Stimulated activated CD8-positive, alpha-beta memory T cell treated with anti-CD3 and anti-CD28 coated beads, Interleukin-12 subunit alpha, Interleukin-12 subunit beta, amount 100 ng/mL, for 1 hour (primary cell): ENCODE measurements around the gene PTPRN2.

Experiments
- DNase-seq: peaks from one replicate; pipeline ENCODE4 v3.0.0-alpha.2; 2020; ENCODE audit warnings: low read depth

Gene PTPRN2

DNA sequence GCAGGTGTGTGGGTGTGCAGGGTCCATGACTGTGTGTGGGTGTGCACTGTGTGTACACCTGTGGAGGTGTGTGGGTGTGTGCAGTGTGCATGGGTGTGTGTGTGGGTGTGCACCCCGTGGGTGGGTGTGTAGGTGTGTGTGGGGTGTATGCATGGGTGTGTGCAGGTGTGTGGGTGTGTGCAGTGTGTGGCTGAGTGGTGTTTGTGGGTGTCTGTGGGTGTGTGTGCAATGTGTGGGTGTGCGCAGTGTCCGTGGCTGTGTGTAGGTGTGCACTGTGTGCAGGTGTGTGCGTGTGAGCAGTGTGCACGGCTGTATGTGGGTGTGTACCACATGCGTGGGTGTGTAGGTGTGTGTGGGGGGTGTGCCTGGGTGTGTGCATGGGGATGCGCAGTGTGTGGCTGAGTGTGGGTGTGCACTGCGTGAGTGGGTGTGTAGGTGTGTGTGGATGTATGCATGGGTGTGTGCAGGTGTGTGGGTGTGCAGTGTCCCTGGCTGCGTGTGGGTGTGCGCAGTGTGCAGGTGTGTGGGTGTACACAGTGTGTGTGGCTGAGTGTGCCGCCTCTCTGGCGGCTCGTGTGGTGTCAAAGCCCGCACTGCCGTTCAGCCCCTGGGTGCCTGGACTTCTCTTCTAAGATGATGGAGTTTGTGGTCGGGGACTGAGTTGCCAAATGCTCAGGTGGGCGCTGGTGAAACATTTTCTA lies 1042.5 kb downstream of the PTPRN2 start:
- DNase-seq = no peak

DNA sequence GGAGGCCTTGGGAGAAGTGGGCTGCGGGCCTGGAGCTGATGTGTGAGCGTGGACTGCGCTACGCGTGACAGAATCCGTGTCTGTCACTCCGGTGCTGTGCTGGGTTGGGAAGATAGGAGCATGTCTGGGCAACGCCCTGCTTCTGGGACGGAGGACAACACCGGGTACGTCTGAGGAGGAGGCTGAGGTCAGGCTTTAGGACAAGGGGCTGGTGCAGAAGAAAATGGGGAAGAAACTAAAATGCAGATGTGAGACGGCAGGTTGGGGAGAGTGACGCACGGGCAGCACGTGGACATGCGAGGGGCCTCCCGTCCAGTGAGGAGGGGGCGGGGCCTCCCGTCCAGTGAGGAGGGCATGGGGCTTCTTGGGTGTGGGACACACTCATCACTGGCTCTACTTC lies 1043.4 kb downstream of the PTPRN2 start:
- DNase-seq = no peak

DNA sequence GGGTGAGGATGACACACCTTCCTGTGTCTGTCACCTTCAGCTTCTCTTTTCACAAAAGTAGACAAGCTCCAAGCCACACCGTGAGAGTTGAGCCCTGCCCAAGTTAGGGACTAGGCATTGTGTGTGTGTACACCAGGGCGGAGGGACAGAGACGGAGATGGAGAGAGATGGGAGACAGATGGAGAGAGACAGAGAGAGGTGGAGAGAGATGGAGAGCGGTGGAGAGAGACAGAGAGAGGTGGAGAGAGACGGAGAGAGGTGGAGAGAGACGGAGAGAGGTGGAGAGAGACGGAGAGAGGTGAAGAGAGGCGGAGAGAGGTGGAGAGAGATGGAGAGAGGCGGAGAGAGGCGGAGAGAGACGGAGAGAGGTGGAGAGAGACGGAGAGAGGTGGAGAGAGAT lies 1043.8 kb downstream of the PTPRN2 start:
- no peak for DNase-seq

DNA sequence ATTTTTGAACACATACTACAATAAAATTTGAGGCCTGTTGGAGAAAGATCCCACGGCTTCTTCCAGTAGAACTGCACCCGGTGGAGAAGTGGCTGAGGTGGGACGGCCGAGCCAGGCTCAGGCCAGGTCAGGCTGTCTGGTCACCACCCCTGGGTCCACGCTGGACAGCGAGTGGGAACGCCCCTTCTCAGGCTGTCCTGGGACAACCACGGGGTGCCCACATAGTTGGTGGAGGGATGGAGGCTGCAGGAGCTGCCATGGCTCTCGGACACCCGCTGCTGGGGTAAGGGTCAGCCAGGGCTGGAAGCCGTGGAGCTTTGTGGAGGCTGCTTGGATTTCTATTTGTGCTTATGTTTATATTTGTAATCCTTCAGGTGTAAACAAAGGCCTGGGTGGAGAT lies 1044.3 kb downstream of the PTPRN2 start:
- DNase-seq = no peak

DNA sequence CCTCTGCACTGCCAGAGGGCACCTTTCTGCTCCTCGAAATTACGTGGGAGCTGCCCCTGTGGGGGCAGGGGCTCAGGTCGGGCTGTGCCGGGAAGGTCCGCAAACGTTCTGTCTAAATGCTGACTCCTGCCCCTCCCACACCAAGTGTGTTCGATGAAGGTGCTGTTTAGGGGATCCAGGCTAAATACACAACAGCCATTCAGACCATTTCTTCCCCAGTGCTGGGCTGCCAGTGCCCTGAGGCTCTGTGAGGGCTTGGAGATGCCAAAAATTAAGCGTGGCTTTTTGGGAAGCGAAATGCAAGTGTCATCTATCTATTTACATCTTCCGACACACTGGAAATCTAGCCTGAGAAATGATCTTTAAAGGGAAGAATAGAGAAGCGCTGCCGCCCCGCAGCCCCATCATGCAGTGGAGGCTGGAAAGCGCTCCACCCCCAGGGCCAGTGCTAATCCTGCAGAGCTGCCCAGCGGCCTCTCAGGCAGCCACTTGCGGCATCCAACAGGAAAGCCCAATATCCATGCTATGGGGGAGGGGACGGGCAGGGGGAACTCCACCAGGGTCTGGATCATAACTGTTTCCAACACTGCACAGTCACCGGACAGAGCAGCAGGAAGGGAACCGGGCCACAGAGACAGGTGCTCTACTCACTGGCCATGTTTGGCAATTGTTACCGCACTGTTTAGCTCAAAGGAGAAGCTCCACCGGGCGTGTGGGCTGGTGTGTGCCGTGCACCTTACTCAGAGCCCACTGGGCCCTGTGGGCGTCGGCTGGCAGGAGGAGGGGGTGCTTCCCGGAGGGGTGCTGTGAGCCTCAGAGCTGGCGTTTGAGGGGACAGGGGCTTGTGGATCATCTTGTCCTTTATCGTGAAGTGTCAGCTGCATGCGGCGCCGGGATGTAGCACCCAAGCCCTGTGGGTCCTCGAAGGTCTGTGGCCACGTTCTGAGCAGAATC lies 1045.3 kb downstream of the PTPRN2 start:
- DNase-seq = no peak

DNA sequence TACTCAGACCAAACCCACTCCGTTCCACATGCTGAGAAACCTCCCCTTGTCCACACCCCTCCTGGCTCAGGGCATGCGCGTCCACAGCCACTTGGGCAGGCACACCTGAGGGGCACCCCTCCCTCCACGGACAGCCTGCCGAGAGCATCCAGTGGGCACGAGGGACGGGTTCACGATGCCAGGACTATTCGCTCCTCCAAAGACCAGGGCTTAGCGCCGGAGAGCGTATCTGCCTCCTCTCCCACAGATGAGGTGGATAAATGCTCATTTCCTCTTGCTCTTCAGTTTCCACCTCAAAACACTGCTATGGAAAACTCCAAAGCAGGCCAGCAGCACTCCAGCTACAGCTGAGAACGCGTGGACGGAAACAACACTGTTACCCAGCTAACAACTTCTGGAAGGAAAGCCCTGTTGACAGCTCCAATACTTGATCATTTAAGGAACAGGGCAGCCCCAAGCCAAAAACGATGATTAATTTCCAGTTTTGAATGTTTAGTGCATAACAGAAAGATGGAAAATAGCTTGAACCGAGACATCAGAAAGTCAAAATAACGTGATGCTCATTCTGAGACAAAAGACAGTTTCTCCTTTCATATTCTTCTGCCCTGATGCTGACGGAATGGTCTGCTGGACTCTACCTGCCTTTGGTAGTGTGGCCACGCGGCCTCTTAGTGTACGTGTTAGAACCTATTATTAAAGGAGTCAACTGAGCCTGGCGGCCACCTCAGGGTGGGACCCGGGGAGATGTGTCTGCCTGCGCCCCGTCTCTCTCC lies 1046.1 kb downstream of the PTPRN2 start:
- DNase-seq = no peak

DNA sequence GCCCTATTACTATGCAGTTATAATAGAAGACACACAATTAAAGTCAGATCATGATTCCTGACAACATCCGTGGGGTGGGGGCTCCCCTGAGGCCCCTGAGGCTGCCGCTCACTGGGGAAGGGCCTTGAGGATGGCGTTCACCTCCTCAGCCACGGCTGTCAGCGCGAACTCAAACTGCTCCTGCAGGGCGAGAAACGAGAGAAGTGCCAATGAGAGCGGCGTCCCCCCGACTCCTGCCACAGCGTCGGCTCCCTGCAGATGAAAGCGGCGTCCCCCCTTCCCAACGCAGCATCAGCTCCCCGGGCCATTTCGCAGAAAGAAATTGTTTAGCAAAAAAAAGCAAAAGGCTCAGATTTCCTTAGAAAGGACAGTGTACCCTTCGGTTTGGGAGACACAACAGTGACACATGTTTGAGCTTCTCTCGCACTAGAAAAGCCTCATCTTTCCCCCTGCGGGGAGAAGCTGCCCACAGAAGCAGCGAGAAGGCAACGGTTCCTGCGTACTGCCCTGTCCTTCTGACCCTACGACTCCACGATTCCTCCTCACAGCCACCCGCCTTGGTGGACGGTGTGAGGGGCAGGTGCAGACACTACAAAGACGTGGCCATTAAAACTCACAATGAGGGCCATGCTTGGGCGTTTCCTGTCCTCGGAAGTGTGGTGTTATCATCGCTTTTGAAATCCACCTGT lies 1046.9 kb downstream of the PTPRN2 start:
- no peak for DNase-seq

DNA sequence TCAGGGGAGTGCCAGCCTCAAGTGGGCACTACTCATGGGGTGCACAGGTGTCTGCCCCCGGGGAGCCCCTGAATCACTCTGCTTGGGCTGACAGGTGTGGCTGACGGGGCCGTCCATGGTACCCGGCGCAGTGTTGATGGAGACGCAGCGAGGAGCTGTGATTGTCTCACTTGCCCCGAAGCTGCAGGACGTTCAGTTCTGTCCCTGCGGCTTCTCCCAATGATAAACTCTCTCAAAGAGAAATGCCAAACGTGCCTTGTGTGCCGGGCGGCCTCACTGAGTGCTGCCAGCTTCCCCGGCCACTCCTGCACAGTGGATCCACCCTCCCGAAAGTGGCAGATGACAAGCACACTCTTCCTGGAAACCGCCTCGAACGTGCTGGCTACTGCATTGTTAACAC lies 1047.6 kb downstream of the PTPRN2 start:
- no peak for DNase-seq

DNA sequence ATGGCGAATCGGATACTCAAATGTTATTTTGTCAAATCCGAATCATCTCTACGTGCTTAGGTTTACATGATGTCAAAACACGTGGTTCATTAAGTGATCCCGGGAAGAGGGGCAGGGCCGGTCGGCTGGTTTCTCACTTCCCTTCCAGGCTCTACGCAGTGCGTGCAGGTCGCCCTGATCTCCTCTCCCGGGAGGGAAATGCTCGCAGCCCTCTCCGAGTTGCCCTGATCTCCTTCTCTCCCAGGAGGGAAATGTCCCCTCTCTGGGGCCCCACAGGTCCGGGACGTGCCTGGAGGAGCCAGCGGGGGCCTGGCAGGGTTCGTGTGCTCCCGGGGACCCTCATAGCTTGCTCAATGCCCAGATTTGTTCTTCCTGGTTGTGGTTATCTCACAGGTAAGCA lies 1048.1 kb downstream of the PTPRN2 start:
- no peak for DNase-seq

DNA sequence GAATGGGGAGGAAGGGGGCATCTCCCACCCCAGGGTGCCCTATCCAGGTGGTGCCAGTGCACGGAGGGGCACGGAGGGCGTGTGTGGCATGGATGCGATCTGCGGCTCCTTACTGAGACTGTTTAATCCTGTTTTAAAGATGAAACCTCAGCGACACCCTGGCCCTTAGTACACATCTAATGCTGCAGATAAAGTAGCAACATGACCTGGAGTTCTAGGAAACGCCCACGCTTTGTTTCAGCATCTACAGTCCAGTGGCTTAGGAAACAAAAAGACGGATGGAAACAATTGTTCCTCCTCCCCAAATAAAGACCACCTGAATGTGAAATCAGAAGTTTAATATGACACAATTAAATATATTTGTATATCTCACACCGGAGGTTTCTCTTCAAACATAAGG lies 1048.9 kb downstream of the PTPRN2 start:
- DNase-seq = no peak

DNA sequence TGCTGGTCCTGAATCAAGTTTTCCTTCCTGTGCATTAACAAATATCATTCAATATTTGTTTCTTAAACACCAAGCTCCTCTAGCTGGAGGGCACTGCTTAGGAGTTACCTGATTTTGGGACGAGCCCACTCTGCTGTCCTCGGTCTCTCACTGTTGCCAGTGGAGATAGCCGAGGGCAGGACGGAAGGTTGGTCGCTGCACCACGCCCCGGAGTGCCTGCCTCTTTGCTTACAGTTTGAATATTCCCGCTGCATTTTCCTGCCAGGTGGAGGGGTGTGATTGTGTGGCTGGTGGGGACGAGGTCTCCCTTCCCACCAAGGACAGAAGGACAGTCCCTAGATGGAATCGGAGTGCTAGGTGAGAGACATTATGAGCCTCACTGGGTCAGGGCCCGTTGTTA lies 1049.3 kb downstream of the PTPRN2 start:
- DNase-seq = no peak

DNA sequence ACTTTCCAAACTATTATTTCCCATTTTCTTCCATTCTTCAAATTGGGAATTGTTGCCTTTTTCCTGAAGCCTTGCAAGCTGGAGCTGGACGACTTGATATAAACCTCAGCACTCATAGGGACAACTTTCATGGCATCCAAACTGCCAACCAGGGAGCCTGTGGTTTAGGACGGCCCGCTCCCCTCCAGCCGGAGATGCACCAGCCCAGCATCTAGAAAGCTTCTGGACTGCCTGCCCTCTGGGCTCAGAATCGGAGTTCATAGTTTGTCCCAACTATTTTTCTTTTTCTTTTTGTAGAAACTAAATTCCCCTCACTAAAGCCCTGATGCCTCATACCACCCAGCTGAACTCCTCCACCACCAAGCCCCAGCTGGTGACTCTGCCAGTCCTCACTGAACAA lies 1050.6 kb downstream of the PTPRN2 start:
- no peak for DNase-seq

DNA sequence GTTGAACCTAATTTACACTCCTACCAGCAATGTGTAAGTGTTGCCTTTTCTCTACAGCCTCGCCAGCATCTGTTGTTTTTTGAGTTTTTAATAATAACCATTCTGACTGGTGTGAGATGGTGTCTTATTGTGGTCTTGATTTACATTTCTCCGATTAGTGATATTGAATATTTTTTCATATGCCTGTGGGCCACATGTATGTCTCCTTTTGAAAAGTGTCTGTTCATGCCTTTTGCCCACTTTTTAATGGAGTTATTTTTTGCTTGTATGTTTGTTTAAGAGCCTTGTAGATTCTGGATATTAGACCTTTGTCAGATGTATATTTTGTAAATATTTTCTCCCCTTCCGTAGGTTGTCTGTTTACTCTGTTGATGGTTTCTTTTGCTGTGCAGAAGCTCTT lies 1055.6 kb downstream of the PTPRN2 start:
- DNase-seq = no peak

DNA sequence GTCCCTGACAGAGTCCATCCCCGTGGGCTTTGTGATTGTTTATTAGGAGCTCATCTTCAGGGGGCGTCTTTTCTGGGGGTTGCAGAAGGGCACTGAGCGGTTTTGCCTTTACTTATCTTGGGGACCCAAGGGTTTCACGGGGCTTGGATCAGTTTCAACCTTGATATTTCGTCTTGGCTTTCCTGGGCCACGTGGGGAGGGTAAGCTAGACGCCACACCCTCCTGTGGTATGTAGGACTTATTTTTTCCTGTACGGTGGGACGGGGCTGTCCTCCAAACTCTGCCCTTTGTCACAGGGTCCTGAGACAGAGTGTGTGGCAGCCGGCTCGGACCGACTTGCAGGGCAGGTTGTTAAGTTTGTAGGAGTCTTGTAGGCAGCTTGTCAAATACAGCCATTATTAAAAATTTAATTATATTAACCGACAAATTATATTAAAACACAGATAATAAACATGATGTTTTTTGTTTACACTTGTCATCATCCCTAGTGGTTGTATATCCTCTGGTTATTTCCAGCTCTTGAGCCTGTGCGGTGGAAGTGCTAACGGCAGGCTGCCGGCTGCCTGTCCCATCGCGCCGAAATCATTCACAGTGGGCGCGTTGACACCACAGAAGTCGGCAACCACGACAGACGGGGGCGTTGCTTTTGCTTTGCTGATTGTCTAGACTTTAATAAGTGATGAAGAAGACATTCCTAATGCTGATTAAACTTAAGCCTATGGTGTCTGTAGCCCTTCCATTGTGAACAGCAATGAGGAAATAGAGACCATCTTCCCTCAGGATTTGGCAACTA lies 1057.7 kb downstream of the PTPRN2 start:
- no peak for DNase-seq

DNA sequence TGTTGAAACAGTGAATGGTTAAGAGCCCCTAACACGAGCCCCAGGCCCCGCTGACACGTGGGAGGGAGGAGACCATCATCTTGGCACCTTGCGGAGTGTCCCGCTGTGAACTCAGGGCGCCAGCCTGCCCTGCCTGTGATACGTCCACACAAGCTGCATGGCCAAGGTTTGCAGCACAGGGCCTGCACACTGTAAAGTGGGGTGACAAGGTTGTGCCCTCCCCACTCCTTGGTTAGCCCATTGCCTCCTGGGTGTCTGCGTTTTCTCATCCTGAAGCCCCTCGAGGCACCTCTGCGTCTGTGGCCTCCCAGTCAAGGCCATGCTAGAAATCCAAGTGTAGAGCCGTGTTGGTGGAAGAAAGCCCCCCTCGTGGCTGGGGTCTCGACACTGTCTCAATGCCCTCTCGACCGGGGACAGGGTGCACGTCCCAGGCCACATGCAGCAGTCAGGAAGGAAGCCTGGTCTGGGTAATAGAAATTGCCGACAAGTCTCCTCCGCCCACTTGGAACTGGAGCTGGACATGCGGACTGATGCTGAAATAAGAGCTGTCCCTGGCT lies 1058.8 kb downstream of the PTPRN2 start:
- DNase-seq = no peak

DNA sequence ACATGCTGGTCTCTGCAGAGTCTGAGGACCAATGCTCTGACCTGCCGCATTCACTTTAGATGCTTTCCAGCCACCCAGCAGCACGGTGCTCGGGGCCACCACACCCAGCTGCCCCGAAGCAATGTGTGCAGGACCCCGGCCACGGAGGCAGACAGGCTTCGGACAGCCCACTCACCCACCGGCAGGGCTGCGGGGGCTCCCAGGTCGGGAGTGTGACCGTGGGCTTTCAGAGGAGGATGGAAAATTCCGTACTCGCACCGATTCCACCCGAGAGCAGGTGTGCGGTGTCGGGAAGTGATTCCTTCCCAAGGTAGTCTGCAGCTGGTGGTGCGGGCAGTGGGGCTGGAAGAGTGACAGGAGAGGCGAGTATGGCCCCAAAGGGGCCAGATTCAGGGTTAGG lies 1059.9 kb downstream of the PTPRN2 start:
- DNase-seq = no peak

DNA sequence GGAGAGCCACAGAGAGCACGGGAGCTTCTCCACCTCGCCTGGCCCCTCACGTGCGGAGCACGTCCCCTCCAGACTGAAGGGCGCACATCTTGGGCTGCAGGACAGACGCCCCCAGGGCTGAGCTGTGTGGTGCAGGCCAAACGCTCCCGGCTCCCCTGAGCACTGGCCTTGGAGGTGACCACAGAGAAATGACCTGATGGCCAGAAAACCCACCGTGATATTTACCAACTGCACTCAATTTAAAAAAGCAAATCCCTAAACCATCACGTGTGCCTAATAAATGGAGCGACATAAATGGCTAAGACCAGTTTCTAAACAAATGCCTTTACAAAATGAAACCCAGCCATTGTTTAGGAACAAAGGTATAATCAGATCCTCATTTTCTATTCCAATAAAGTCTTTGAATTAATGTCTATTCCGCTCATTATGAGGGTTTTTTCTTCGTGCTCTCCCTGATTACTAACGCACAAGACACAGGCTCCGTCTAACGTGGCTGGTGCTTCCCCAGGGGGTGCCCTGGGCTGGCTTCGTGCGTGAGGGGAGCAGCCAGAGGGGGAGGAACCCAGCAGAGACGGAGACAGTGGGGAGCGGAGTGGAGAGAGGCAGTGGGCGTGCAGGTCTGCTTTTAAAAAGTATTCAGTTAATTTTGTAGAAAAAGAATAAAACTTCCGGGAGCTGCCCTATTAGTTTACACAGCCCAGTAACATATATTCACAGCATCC lies 1060.5 kb downstream of the PTPRN2 start:
- DNase-seq = no peak

DNA sequence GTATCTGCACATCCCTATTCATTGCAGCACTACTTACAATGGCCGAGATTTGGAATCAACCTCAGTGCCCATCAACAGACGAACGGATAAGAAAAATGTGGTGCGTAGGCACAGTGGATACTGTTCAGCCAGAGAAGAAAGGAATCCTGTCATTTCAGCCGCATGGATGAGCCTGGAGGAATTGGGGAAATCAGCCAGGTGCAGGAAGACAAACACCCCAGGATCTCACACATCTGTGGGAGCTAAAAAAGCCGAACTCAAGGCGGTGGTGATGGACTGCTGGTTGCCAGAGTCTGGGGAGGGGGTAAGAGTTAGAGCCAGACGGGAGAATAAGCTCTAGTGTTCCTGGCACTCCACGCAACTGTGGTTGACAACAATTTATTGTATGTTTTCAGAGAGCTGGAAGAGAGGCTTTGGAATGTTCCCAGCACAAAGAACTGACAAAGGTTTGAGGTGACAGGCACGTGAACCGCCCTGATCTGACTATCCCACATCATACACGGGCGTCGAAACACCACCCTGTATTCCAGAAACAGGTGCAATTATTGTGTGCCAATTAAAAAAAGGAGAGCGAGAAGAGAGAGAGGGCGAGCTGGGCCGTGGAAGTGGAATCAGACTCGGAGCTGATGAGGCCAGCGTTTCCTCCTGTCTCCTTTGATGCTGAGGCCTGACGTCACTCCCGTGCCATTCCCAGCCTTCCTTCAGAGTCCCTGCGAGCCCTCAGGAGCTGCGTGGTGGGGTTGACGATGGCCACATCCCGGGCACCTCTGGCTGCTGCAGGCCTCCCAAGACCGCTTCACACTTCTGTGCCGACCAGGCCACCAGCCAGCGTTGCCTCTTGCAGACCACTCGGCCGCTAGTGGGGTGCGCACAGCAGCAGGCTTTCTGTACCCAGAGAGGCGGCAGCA lies 1061.4 kb downstream of the PTPRN2 start:
- DNase-seq = no peak

DNA sequence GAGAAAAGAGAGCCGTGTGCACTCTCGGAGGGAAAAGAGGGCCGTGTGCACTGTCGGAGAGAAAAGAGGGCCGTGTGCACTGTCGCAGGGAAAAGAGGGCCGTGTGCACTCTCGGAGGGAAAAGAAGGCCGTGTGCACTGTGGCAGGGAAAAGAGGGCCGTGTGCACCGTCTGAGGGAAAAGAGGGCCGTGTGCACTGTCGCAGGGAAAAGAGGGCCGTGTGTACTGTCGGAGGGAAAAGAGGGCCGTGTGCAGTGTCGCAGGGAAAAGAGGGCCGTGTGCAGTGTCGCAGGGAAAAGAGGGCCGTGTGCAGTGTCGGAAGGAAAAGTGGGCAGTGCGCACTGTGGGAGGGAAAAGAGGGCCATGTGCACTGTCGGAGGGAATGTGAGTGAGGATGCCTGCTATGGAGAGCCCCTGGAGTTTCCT lies 1062.1 kb downstream of the PTPRN2 start:
- no peak for DNase-seq
